HepG2 (cell line): ENCODE data around the gene SLC35G2. TPM values are rescaled to one million over a fixed set of nuclear protein-coding genes. Genes with fewer than 3 reads are reported as not detected.

Source experiments
- ATAC-seq: fragments of 200-7000 bp; cut with Tn5 transposase; 3 replicates; pipeline ENCODE4 v1.9.1; 2020; ENCODE audit warnings: mild to moderate bottlenecking, moderate library complexity
- BruUV-seq: library from RNA; stranded (reverse); fragments of 400-500 nt; replicated peaks from 2 replicates; lab custom pipeline; 2021; lab: Mats Ljungman, UMichigan
- CTCF ChIA-PET: fragments of 300-600 bp; formaldehyde crosslinking; extraction: SDS; loops from one replicate; lab custom pipeline; 2021; ENCODE audit warnings: low total read pairs, inconsistent platforms, low intra/inter-chr PET ratio; lab: Yijun Ruan, JAX
- POLR2A ChIA-PET: fragments of 350-600 bp; sonication (Branson Sonifier 250); formaldehyde crosslinking; loops from one replicate; lab custom pipeline; 2020; ENCODE audit warnings: antibody characterized with exemption, inconsistent platforms; lab: Yijun Ruan, JAX
- DNase-seq: peaks from one replicate; pipeline ENCODE4 v3.0.0-alpha.2; 2015; ENCODE audit warnings: low spot score
- FAIRE-seq: peaks from 3 replicates; lab custom pipeline; 2011; peaks lifted over from hg19 to GRCh38; lab: Jason Lieb, UNC
- H2AFZ ChIP-seq: one replicate; pipeline ENCODE4 v1.6.1; 2011; ENCODE audit warnings: low read length, inconsistent platforms
- H3K27ac ChIP-seq: fragments of 300-600 bp; 3 replicates; pipeline ENCODE4 v1.8.0; 2011; ENCODE audit warnings: mixed run types, mild to moderate bottlenecking, mixed read lengths, low read length, inconsistent platforms; ENCODE audit not compliant: insufficient read depth; ENCODE audit errors: extremely low read length
- H3K27me3 ChIP-seq, 2 experiments: fragments of 200-600 bp in 1 of 2; 2 replicates in 1 of 2; 3 replicates in 1 of 2; pipeline versions ENCODE4 v1.6.0 to v1.8.0; 2011; ENCODE audit warnings: low read length in 2 of 2, mild to moderate bottlenecking in 2 of 2, moderate library complexity in 2 of 2, inconsistent platforms in 1 of 2; ENCODE audit not compliant: insufficient read depth in 2 of 2, control insufficient read depth in 1 of 2
- H3K36me3 ChIP-seq, 2 experiments: fragments of 200-600 bp in 1 of 2; replicated peaks in 1 of 2; 2 replicates in 1 of 2; 3 replicates in 1 of 2; pipeline versions ENCODE4 v1.5.1 to v1.8.0; 2011; ENCODE audit warnings: low read length in 2 of 2, inconsistent platforms in 1 of 2; ENCODE audit not compliant: insufficient read depth in 2 of 2, control insufficient read depth in 1 of 2
- H3K4me1 ChIP-seq: 2 replicates; pipeline ENCODE4 v1.5.1; 2012; ENCODE audit warnings: low read length, inconsistent platforms; ENCODE audit not compliant: insufficient read depth
- H3K4me2 ChIP-seq: 2 replicates; pipeline ENCODE4 v1.6.0; 2011; ENCODE audit warnings: low read depth, low read length, inconsistent platforms
- H3K4me3 ChIP-seq, 3 experiments: fragments of 200-600 bp in 1 of 3; sonication (generic), shearing (Covaris generic) in 1 of 3; replicated peaks in 1 of 3; 2 replicates each; pipeline ENCODE4 v1.5.1; 2011 to 2016; ENCODE audit warnings: low read length in 3 of 3, inconsistent platforms in 2 of 3, low read depth in 2 of 3, mild to moderate bottlenecking in 2 of 3, control low read depth in 1 of 3, mixed read lengths in 1 of 3; ENCODE audit not compliant: insufficient read depth in 1 of 3
- H3K79me2 ChIP-seq: one replicate; pipeline ENCODE4 v1.6.1; 2011; ENCODE audit warnings: low read length, inconsistent platforms; ENCODE audit not compliant: insufficient read depth
- H3K9ac ChIP-seq: 2 replicates; pipeline ENCODE4 v1.6.0; 2011; ENCODE audit warnings: mild to moderate bottlenecking, low read depth, low read length, inconsistent platforms; ENCODE audit not compliant: insufficient read depth
- H3K9me3 ChIP-seq: 2 replicates; pipeline ENCODE4 v1.5.1; 2012; ENCODE audit warnings: mild to moderate bottlenecking, low read length
- H4K20me1 ChIP-seq: 2 replicates; pipeline ENCODE4 v1.6.0; 2011; ENCODE audit warnings: inconsistent platforms, mild to moderate bottlenecking, low read length, moderate library complexity; ENCODE audit not compliant: insufficient read depth
- FOXC1 ChIP-seq: sonication (generic); formaldehyde crosslinking; IDR thresholded peaks from 2 replicates; pipeline ENCODE4 v1.8.0; 2022; ENCODE audit warnings: mild to moderate bottlenecking, missing genetic modification reagents, borderline replicate concordance
- FOXJ3 ChIP-seq: sonication (generic); formaldehyde crosslinking; IDR thresholded peaks from 2 replicates; pipeline ENCODE4 v1.4.0; 2020; ENCODE audit warnings: missing genetic modification reagents, mild to moderate bottlenecking, borderline replicate concordance
- MTF1 ChIP-seq: sonication (generic); formaldehyde crosslinking; IDR thresholded peaks from 2 replicates; pipeline ENCODE4 v1.5.0; 2020; ENCODE audit warnings: missing genetic modification reagents
- POLR2G ChIP-seq: fragments of 200-400 bp; formaldehyde crosslinking; IDR thresholded peaks from 2 replicates; pipeline ENCODE4 v1.6.1; 2018; ENCODE audit warnings: mild to moderate bottlenecking, low read depth, low read length, moderate library complexity
- REXO4 ChIP-seq: sonication (generic); formaldehyde crosslinking; IDR thresholded peaks from 2 replicates; pipeline ENCODE4 v1.8.0; 2022; ENCODE audit warnings: missing genetic modification reagents, mild to moderate bottlenecking, borderline replicate concordance
- SP2 ChIP-seq: sonication (generic); formaldehyde crosslinking; IDR thresholded peaks from 2 replicates; pipeline ENCODE4 v1.5.1; 2020; ENCODE audit warnings: mild to moderate bottlenecking, missing genetic modification reagents
- ZFY ChIP-seq: sonication (generic); formaldehyde crosslinking; IDR thresholded peaks from 2 replicates; pipeline ENCODE4 v1.4.0; 2020; ENCODE audit warnings: missing genetic modification reagents
- ZNF280D ChIP-seq: sonication (generic); formaldehyde crosslinking; IDR thresholded peaks from 2 replicates; pipeline ENCODE4 v1.5.1; 2020; ENCODE audit warnings: mild to moderate bottlenecking, missing genetic modification reagents
- ZNF552 ChIP-seq: sonication (generic); formaldehyde crosslinking; IDR thresholded peaks from 2 replicates; pipeline ENCODE4 v1.9.0; 2022; ENCODE audit warnings: missing genetic modification reagents, mild to moderate bottlenecking, borderline replicate concordance
- ZNF672 ChIP-seq: sonication (generic); formaldehyde crosslinking; IDR thresholded peaks from 2 replicates; pipeline ENCODE4 v1.8.1; 2022; ENCODE audit warnings: missing genetic modification reagents
- ZNF761 ChIP-seq: sonication (generic); formaldehyde crosslinking; conservative IDR thresholded peaks from 2 replicates; pipeline ENCODE4 v1.4.0; 2020; ENCODE audit warnings: mild to moderate bottlenecking, missing genetic modification reagents
- WGBS: methylation state at CpG from one replicate; pipeline ENCODE4 v1.1.6; 2017; ENCODE audit warnings: low lambda C conversion rate; 5-methylcytosine and 5-hydroxymethylcytosine counted together
- in situ Hi-C: cut with HindIII; loops from 2 replicates; pipeline ENCODE4 v1.10.0; 2017; ENCODE audit warnings: low pct_unique_long_range_greater_than_20kb; ENCODE audit not compliant: extremely low pct_ligation_motif_present
- intact Hi-C: fragments of 100-400 bp; cut with micrococcal nuclease; formaldehyde crosslinking; loops from one replicate; pipeline ENCODE4 v1.10.0; 2022; ENCODE audit not compliant: unreplicated experiment
- polyA plus RNA-seq, 8 experiments: library from polyadenylated mRNA; depleted of rRNA in 3 of 8; stranded (reverse) in 7 of 8; unstranded in 1 of 8; fragments of >200 nt; fragmentation: Illumina TruSeq in 4 of 8; extraction: Trizol in 4 of 8; gene quantifications; 2 replicates each; pipeline versions ENCODE4 v1.2.1 to v1.2.3, GENCODE V29; 2011 to 2016; ENCODE audit warnings: low read depth in 4 of 8, missing spikeins in 1 of 8, mixed read lengths in 1 of 8; ENCODE audit not compliant: insufficient read depth in 1 of 8
- total RNA-seq, 5 experiments: library from RNA; depleted of rRNA; stranded (reverse); fragments of >200 nt; fragmentation: Illumina TruSeq; extraction: Trizol; gene quantifications; 2 replicates each; pipeline ENCODE4 v1.2.3, GENCODE V29; 2016; ENCODE audit warnings: low read depth in 1 of 5
- TF ChIP-seq, protein P1 (sequence below): sonication (generic); formaldehyde crosslinking; IDR thresholded peaks from 2 replicates; pipeline ENCODE4 v1.5.1; 2020; ENCODE audit warnings: missing genetic modification reagents, mild to moderate bottlenecking, borderline replicate concordance
- TF ChIP-seq, protein P2 (sequence below): sonication (generic); formaldehyde crosslinking; IDR thresholded peaks from 2 replicates; pipeline ENCODE4 v1.4.0; 2020; ENCODE audit warnings: missing genetic modification reagents

Gene SLC35G2
- total and polyA plus RNA-seq, 2 of the 13 experiments (the other 11 are each of a cell fraction or from before 2014, with no cell fraction given), result 7.6 to 10.3 TPM

GRCh38 chr3:136804141-136804540 lies 14.8 kb upstream of the SLC35G2 start (continued):
- TF ChIP-seq ZNF552 (CRISPR knock-in tag), result no peak

GRCh38 chr3:136804813-136805212 lies 14.1 kb upstream of the SLC35G2 start:
- CTCF ChIA-PET, result no interaction called here
- no TSS peak for BruUV-seq

DNA sequence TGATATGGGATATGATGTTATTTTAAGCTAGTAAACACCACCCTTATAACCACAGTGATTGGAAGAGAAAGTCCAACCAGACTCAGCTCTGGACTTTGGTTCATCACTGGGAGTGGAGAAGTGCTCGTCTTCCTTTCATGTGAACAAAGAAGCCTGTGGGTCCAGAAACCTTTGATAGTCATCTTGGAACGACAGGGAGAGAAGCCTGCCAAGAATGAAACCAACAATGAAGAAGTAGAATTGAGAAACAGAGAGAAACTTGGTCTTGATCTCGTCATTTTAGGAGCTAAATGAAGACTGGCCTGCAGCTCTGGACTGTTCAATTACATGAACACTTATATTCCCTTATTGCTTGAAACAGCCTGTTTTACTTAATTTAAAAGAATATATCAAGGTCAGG lies 13.1 kb upstream of the SLC35G2 start:
- 0 out of 2 replicates have a peak, but pooled peaks cover 7% of the 10 kb centered on the region for H3K4me1 ChIP-seq
- ChIA-PET POLR2A (no interaction called here), CTCF (no interaction called here)
- no peak overlapping the region for H3K4me2 ChIP-seq
- no peaks in the 10 kb centered on the region for H3K79me2 ChIP-seq
- WGBS, result 20% methylated on average over 3 of the region's 3 CpGs
- in situ Hi-C loops, result no loop called here
- no peaks in the 10 kb centered on the region for H3K9me3 ChIP-seq
- H3K27ac ChIP-seq, result no peak overlapping the region
- H3K27me3 ChIP-seq, result no peaks in the 10 kb centered on the region
- no peak overlapping the region for H2AFZ ChIP-seq
- H3K4me3 ChIP-seq, result no peak overlapping the region
- FAIRE-seq, result no peak
- intact Hi-C loops, result no loop called here
- no peaks in the 10 kb centered on the region for H4K20me1 ChIP-seq
- BruUV-seq, result no TSS peak
- DNase-seq, result no peak
- no peak for ATAC-seq
- H3K36me3 ChIP-seq, result no peaks in the 10 kb centered on the region
- no peak overlapping the region for H3K9ac ChIP-seq
- TF ChIP-seq ZNF280D (CRISPR knock-in tag) (no peak), MTF1 (CRISPR knock-in tag) (no peak), ZNF761 (CRISPR knock-in tag) (no peak), ZNF672 (CRISPR knock-in tag) (no peak), POLR2G (no peak), ZFY (no peak), FOXC1 (CRISPR knock-in tag) (no peak), REXO4 (CRISPR knock-in tag) (no peak)
- TF ChIP-seq, protein P1, sequence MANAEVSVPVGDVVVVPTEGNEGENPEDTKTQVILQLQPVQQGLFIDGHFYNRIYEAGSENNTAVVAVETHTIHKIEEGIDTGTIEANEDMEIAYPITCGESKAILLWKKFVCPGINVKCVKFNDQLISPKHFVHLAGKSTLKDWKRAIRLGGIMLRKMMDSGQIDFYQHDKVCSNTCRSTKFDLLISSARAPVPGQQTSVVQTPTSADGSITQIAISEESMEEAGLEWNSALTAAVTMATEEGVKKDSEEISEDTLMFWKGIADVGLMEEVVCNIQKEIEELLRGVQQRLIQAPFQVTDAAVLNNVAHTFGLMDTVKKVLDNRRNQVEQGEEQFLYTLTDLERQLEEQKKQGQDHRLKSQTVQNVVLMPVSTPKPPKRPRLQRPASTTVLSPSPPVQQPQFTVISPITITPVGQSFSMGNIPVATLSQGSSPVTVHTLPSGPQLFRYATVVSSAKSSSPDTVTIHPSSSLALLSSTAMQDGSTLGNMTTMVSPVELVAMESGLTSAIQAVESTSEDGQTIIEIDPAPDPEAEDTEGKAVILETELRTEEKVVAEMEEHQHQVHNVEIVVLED (CRISPR knock-in tag), result no peak
- TF ChIP-seq, protein P2, sequence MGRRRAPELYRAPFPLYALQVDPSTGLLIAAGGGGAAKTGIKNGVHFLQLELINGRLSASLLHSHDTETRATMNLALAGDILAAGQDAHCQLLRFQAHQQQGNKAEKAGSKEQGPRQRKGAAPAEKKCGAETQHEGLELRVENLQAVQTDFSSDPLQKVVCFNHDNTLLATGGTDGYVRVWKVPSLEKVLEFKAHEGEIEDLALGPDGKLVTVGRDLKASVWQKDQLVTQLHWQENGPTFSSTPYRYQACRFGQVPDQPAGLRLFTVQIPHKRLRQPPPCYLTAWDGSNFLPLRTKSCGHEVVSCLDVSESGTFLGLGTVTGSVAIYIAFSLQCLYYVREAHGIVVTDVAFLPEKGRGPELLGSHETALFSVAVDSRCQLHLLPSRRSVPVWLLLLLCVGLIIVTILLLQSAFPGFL (CRISPR knock-in tag), result no peak

More at GRCh38 chr3:136804813-136805212, 14.1 kb upstream of the SLC35G2 start:
- Histone ChIP-seq H4K20me1 (no peaks in the 10 kb centered on the region), H3K27ac (no peak overlapping the region), H3K79me2 (no peaks in the 10 kb centered on the region), H2AFZ (no peak overlapping the region), H3K36me3 (no peaks in the 10 kb centered on the region), H3K9me3 (no peaks in the 10 kb centered on the region), H3K27me3 (no peaks in the 10 kb centered on the region), H3K4me2 (no peak overlapping the region), H3K9ac (no peak overlapping the region), H3K4me1 (0 out of 2 replicates have a peak, but pooled peaks cover 7% of the 10 kb centered on the region), H3K4me3 (no peak overlapping the region)
- POLR2A ChIA-PET, result no interaction called here
- FAIRE-seq (no peak), DNase-seq (no peak), ATAC-seq (no peak)
- TF ChIP-seq FOXJ3 (CRISPR knock-in tag), result no peak
- no peak for TF ChIP-seq SP2
- intact Hi-C loops (no loop called here), in situ Hi-C loops (no loop called here)
